Left lung (tissue), 10 donors: ENCODE data around the gene HSD17B1. TPM values are rescaled to one million over a fixed set of nuclear protein-coding genes. Genes with fewer than 3 reads are reported as not detected.
A peak's percentile ranks its signal among the peaks of the same experiment; 100 is the strongest.

Experiments used
- ATAC-seq: fragments of 200-7000 bp; cut with Tn5 transposase; one replicate; pipeline ENCODE4 v1.9.1; 2020; ENCODE audit warnings: moderate library complexity
- DNase-seq, 4 donors: peaks; one replicate each; pipeline ENCODE4 v3.0.0-alpha.2; 2013 to 2020
- H3K27ac ChIP-seq, 2 donors: fragments of 200-600 bp; sonication (generic) in 1 of 2; one replicate each; pipeline versions ENCODE4 v1.5.0 to v1.8.0; 2020 to 2021
- H3K27me3 ChIP-seq, 2 donors: fragments of 200-600 bp; sonication (generic) in 1 of 2; one replicate each; pipeline versions ENCODE4 v1.5.0 to v1.8.0; 2020 to 2021
- H3K36me3 ChIP-seq, 2 donors: fragments of 200-600 bp; sonication (generic) in 1 of 2; one replicate each; pipeline versions ENCODE4 v1.5.0 to v1.8.0; 2020 to 2021
- H3K4me1 ChIP-seq, 2 donors: fragments of 200-600 bp; one replicate each; pipeline ENCODE4 v1.8.0; 2021
- H3K4me3 ChIP-seq, 2 donors: fragments of 200-600 bp; sonication (generic) in 1 of 2; one replicate each; pipeline versions ENCODE4 v1.5.0 to v1.8.0; 2020 to 2021; ENCODE audit warnings: mild to moderate bottlenecking in 1 of 2
- H3K9me3 ChIP-seq, 2 donors: fragments of 200-600 bp; sonication (generic) in 1 of 2; one replicate each; pipeline versions ENCODE4 v1.5.0 to v1.8.0; 2020 to 2021
- CTCF ChIP-seq, 2 donors: fragments of 200-600 bp; sonication (generic) in 1 of 2; IDR thresholded peaks; one replicate each; pipeline versions ENCODE4 v1.5.0 to v1.8.0; 2021; ENCODE audit warnings: antibody characterized with exemption in 2 of 2
- intact Hi-C, 2 donors: fragments of 100-400 bp; cut with DNase I; formaldehyde crosslinking; loops; one replicate each; pipeline versions ENCODE4 v1.11.2 to v1.14.2; 2022
- polyA plus RNA-seq, 6 donors: library from polyadenylated mRNA; unstranded; fragments of 120-200 nt; gene quantifications; one replicate each; pipeline ENCODE4 v1.2.1, GENCODE V29; 2013; ENCODE audit not compliant: insufficient read length in 6 of 6
- total RNA-seq, 2 donors: library from RNA; stranded (reverse); fragmentation: NEBNext Ultra II Directional; extraction: Animal tissue kit (Norgen Biotek cat#: 25700); gene quantifications; one replicate each; pipeline ENCODE4 v1.2.1, GENCODE V29; 2021
- donor health status: DM: no; HTN: yes; CAD: no.
- donor health status: DM: no; HTN: no; CAD: no.

The HSD17B1 gene
- total and polyA plus RNA-seq, 8 donors = 1.2 to 5.8 (median 4.2) TPM

- TF ChIP-seq CTCF (IDR thresholded peaks at IDR 0.05) = no peak
- DNase-seq (no peak), ATAC-seq (no peak)
- Histone ChIP-seq H3K4me1 (no peaks in the 10 kb centered on the region), H3K36me3 (peaks cover 0 to 99% of the 10 kb centered on the region in 2 donors), H3K9me3 (no peaks in the 10 kb centered on the region), H3K4me3 (no peak overlapping the region), H3K27me3 (no peaks in the 10 kb centered on the region), H3K27ac (no peak overlapping the region)
- intact Hi-C loops = no loop called here
Measured at GRCh38 chr17:42509841-42510240, 42.9 kb upstream of the HSD17B1 start.

- Histone ChIP-seq H3K9me3 (no peaks in the 10 kb centered on the region), H3K36me3 (peaks cover 0 to 99% of the 10 kb centered on the region in 2 donors), H3K4me1 (peaks cover 5% of the 10 kb centered on the region in 2 donors), H3K4me3 (no peak overlapping the region), H3K27me3 (no peaks in the 10 kb centered on the region), H3K27ac (peak overlapping the region; percentile 55 to 60)
- no peak for ATAC-seq
- intact Hi-C loops = no loop called here
- no peak for DNase-seq
- no peak for TF ChIP-seq CTCF (IDR thresholded peaks at IDR 0.05)
Measured at GRCh38 chr17:42512246-42512645, 40.5 kb upstream of the HSD17B1 start.

- peaks cover 0 to 93% of the 10 kb centered on the region in 2 donors for H3K36me3 ChIP-seq
- H3K4me3 ChIP-seq = no peak overlapping the region
- no peak for TF ChIP-seq CTCF (IDR thresholded peaks at IDR 0.05)
- H3K4me1 ChIP-seq = peaks cover 10 to 11% of the 10 kb centered on the region in 2 donors
- ATAC-seq = no peak
- DNase-seq = no peak
- intact Hi-C loops = no loop called here
- peak overlapping the region; percentile 55 to 60 for H3K27ac ChIP-seq
- H3K27me3 ChIP-seq = no peaks in the 10 kb centered on the region
- no peaks in the 10 kb centered on the region for H3K9me3 ChIP-seq
Measured at GRCh38 chr17:42512733-42513251, 39.9 kb upstream of the HSD17B1 start.

- TF ChIP-seq CTCF (IDR thresholded peaks at IDR 0.05) = no peak
- Histone ChIP-seq H3K27me3 (no peaks in the 10 kb centered on the region), H3K4me1 (peaks cover 19% of the 10 kb centered on the region in 2 donors), H3K36me3 (peaks cover 0 to 84% of the 10 kb centered on the region in 2 donors), H3K27ac (peak overlapping the region; percentile 55 to 60), H3K4me3 (no peak overlapping the region), H3K9me3 (no peaks in the 10 kb centered on the region)
- intact Hi-C loops = no loop called here
- DNase-seq (no peak), ATAC-seq (no peak)
Measured at GRCh38 chr17:42513686-42514085, 39.0 kb upstream of the HSD17B1 start.

GRCh38 chr17:42514279-42514678 lies 38.4 kb upstream of the HSD17B1 start:
- Histone ChIP-seq H3K4me1 (peaks cover 25% of the 10 kb centered on the region in 2 donors), H3K9me3 (no peaks in the 10 kb centered on the region), H3K27me3 (no peaks in the 10 kb centered on the region), H3K4me3 (no peak overlapping the region), H3K36me3 (peaks cover 0 to 78% of the 10 kb centered on the region in 2 donors), H3K27ac (no peak overlapping the region)
- ATAC-seq (no peak), DNase-seq (no peak)
- intact Hi-C loops = no loop called here
- TF ChIP-seq CTCF (IDR thresholded peaks at IDR 0.05) = no peak
